A673 (cell line): ENCODE results near the gene LHFPL6. TPM values are rescaled to one million over a fixed set of nuclear protein-coding genes. Genes with fewer than 3 reads are reported as not detected.
"Not testable (repeated sequence)": the region's sequence is repeated elsewhere in the genome, so short reads cannot be mapped to it uniquely, and the experiment has no call there.

ENCODE experiments used
- BruUV-seq: library from RNA; stranded (reverse); fragments of 400-500 nt; replicated peaks from 2 replicates; lab custom pipeline; 2021; lab: Mats Ljungman, UMichigan
- CTCF ChIA-PET: fragments of 300-600 bp; sonication (Branson Sonifier 250); formaldehyde crosslinking; loops from one replicate; lab custom pipeline; 2022; ENCODE audit warnings: antibody characterized with exemption; lab: Charles Lee
- POLR2A ChIA-PET: fragments of 300-600 bp; sonication (Branson Sonifier 250); formaldehyde crosslinking; loops from one replicate; lab custom pipeline; 2022; ENCODE audit warnings: antibody characterized with exemption; ENCODE audit not compliant: low non-redundant PET; lab: Charles Lee
- DNase-seq: peaks from one replicate; pipeline ENCODE4 v3.0.0-alpha.2; 2015; ENCODE audit warnings: low spot score
- H3K27ac ChIP-seq: fragments of 200-600 bp; sonication (generic); 2 replicates; pipeline ENCODE4 v1.5.1; 2016; ENCODE audit warnings: mixed run types, low read depth, mild to moderate bottlenecking, mixed read lengths, antibody characterized with exemption, low read length; ENCODE audit not compliant: poor library complexity, severe bottlenecking
- H3K27me3 ChIP-seq: fragments of 200-600 bp; sonication (generic); replicated peaks from 2 replicates; pipeline ENCODE4 v1.6.1; 2017; ENCODE audit warnings: mixed run types, low read depth, mild to moderate bottlenecking, mixed read lengths, antibody characterized with exemption, low read length; ENCODE audit not compliant: insufficient read depth, poor library complexity
- H3K36me3 ChIP-seq: fragments of 200-600 bp; sonication (generic); 2 replicates; pipeline ENCODE4 v1.6.1; 2016; ENCODE audit warnings: mixed run types, mild to moderate bottlenecking, mixed read lengths, antibody characterized with exemption, low read length; ENCODE audit not compliant: insufficient read depth, poor library complexity, severe bottlenecking
- H3K4me1 ChIP-seq: fragments of 200-600 bp; sonication (generic); 2 replicates; pipeline ENCODE4 v1.6.1; 2017; ENCODE audit warnings: mixed run types, mild to moderate bottlenecking, mixed read lengths, antibody characterized with exemption, low read length; ENCODE audit not compliant: insufficient read depth, poor library complexity, severe bottlenecking
- H3K4me3 ChIP-seq: fragments of 200-600 bp; sonication (generic); 2 replicates; pipeline ENCODE4 v1.5.1; 2016; ENCODE audit warnings: low read depth, mixed run types, mild to moderate bottlenecking, mixed read lengths, low read length; ENCODE audit not compliant: poor library complexity, severe bottlenecking
- H3K9me3 ChIP-seq: fragments of 200-600 bp; sonication (generic); 2 replicates; pipeline ENCODE4 v1.6.1; 2016; ENCODE audit warnings: mixed run types, low read depth, mild to moderate bottlenecking, mixed read lengths, antibody characterized with exemption, low read length; ENCODE audit not compliant: poor library complexity, severe bottlenecking
- EZH2 ChIP-seq: fragments of 200-600 bp; sonication (generic); IDR thresholded peaks from 2 replicates; pipeline ENCODE4 v1.6.1; 2017; ENCODE audit warnings: borderline replicate concordance, low read depth, mild to moderate bottlenecking, mixed read lengths, antibody characterized with exemption, low read length; ENCODE audit not compliant: poor library complexity, severe bottlenecking
- intact Hi-C: fragments of 100-400 bp; cut with micrococcal nuclease; formaldehyde crosslinking; loops from one replicate; pipeline ENCODE4 v1.10.0; 2022; ENCODE audit not compliant: unreplicated experiment
- total RNA-seq: library from RNA; stranded (reverse); gene quantifications from 2 replicates; pipeline ENCODE4 v1.2.3, GENCODE V29; 2021
- TF ChIP-seq, protein P1 (sequence below): fragments of 300-800, 200-600 bp; sonication (generic); conservative IDR thresholded peaks from 2 replicates; pipeline ENCODE4 v1.5.1; 2017; ENCODE audit warnings: low read depth, mild to moderate bottlenecking, antibody characterized with exemption, low read length, moderate library complexity, mixed read lengths

Gene LHFPL6
- total RNA-seq, 1 experiment from 2014 or later = 63.9 TPM

- H3K9me3 ChIP-seq = no peaks in the 10 kb centered on the region
- peaks cover 46% of the 10 kb centered on the region for H3K4me1 ChIP-seq
- intact Hi-C loops = no loop called here
- no TSS peak for BruUV-seq
- no peaks in the 10 kb centered on the region for H3K27me3 ChIP-seq
- peak overlapping the region; percentile 43 for H3K27ac ChIP-seq
- H3K36me3 ChIP-seq = no peaks in the 10 kb centered on the region
- no peak for TF ChIP-seq EZH2
- TF ChIP-seq, protein P1, sequence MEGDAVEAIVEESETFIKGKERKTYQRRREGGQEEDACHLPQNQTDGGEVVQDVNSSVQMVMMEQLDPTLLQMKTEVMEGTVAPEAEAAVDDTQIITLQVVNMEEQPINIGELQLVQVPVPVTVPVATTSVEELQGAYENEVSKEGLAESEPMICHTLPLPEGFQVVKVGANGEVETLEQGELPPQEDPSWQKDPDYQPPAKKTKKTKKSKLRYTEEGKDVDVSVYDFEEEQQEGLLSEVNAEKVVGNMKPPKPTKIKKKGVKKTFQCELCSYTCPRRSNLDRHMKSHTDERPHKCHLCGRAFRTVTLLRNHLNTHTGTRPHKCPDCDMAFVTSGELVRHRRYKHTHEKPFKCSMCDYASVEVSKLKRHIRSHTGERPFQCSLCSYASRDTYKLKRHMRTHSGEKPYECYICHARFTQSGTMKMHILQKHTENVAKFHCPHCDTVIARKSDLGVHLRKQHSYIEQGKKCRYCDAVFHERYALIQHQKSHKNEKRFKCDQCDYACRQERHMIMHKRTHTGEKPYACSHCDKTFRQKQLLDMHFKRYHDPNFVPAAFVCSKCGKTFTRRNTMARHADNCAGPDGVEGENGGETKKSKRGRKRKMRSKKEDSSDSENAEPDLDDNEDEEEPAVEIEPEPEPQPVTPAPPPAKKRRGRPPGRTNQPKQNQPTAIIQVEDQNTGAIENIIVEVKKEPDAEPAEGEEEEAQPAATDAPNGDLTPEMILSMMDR = no peak
- ChIA-PET POLR2A (no interaction called here), CTCF (interaction anchor here (0.6 kb wide), 1 partner anchor 111 kb away, joined by 4 read pairs; no protein-coding TSS in a partner anchor)
- no peak overlapping the region for H3K4me3 ChIP-seq
- DNase-seq = peak; percentile 72
These were observed 254.8 kb downstream of the LHFPL6 start for GRCh38 chr13:39347926-39348901.

DNA sequence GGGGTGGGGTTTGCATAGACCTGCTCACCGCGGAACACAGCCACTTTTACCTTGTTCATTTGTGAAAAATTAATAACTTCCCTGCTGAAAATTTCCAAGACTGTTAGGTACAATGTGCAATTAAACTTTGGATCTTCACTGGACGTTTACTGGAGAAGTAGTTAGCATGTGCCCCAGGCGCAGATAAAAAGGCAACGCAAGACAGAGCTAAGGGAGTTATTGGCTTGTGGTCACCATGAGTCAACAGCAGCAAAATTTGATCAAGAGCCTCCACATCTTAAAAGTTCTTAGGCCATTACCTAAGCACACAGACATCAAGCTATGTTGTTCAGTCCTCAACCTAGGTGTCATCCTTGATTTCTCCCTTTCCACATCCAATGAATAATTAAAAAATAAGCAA, 257.0 kb downstream of the LHFPL6 start:
- intact Hi-C loops = no loop called here
- POLR2A ChIA-PET = no interaction called here
- no TSS peak for BruUV-seq

GRCh38 chr13:39341251-39341650, 261.7 kb downstream of the LHFPL6 start:
- POLR2A ChIA-PET = interaction anchor here (0.7 kb wide), 1 partner anchor 43 kb away, joined by 6 read pairs; no protein-coding TSS in a partner anchor
- H3K4me1 ChIP-seq = peaks cover 18% of the 10 kb centered on the region
- no TSS peak for BruUV-seq
- TF ChIP-seq, protein P1 = no peak
- TF ChIP-seq EZH2 = no peak
- intact Hi-C loops = no loop called here
- no peak overlapping the region for H3K27ac ChIP-seq
- H3K4me3 ChIP-seq = no peak overlapping the region
- H3K9me3 ChIP-seq = no peaks in the 10 kb centered on the region
- CTCF ChIA-PET = no interaction called here
- H3K27me3 ChIP-seq = no peaks in the 10 kb centered on the region
- no peaks in the 10 kb centered on the region for H3K36me3 ChIP-seq
- peak; percentile 68 for DNase-seq

More for the DNA sequence above, 257.0 kb downstream of the LHFPL6 start:
- no peaks in the 10 kb centered on the region for H3K27me3 ChIP-seq
- TF ChIP-seq EZH2 = no peak
- TF ChIP-seq, protein P1 = no peak
- no peak overlapping the region for H3K4me3 ChIP-seq
- DNase-seq = no peak
- no peak overlapping the region for H3K27ac ChIP-seq
- no peaks in the 10 kb centered on the region for H3K9me3 ChIP-seq
- no peaks in the 10 kb centered on the region for H3K36me3 ChIP-seq
- CTCF ChIA-PET = no interaction called here
- H3K4me1 ChIP-seq = peaks cover 48% of the 10 kb centered on the region

GRCh38 chr13:39338114-39338513, 264.9 kb downstream of the LHFPL6 start:
- H3K36me3 ChIP-seq, POLR2A ChIA-PET, BruUV-seq, H3K27me3 ChIP-seq, intact Hi-C loops, H3K4me3 ChIP-seq, H3K9me3 ChIP-seq, H3K27ac ChIP-seq, CTCF ChIA-PET, DNase-seq: not testable (repeated sequence)
- H3K4me1 ChIP-seq = peaks cover 18% of the 10 kb centered on the region
